NT2/D1 (cell line): Measurements from ENCODE around the gene JARID2.

ENCODE experiments used
- YY1 ChIP-seq: IDR thresholded peaks from 2 replicates; pipeline ENCODE4 v1.6.1; 2011; ENCODE audit not compliant: insufficient read length, insufficient read depth
- ZNF274 ChIP-seq: IDR thresholded peaks from 2 replicates; pipeline ENCODE4 v1.6.1; 2011; ENCODE audit warnings: mild to moderate bottlenecking, low read depth, low read length

DNA sequence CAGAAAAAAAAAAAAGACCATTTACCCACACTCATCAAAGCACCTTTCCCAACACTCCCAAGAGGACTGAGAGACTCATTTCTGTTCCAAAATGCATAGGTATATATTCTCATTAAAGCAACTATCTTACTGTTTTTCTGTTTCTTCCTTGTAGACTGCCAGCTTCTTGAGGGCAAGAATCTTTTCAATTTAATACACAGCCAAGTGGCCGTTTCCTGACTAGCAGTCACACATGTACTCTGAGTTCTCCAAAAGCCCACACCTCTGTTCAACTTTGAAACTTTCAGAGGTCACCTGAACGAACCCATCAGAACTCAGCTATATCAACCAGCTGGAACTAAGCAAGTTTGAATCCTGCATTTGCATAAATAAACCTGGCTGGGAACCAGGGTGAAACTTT, 324.3 kb downstream of the JARID2 start:
- TF ChIP-seq ZNF274 (no peak), YY1 (no peak)
